Activated naive CD4-positive, alpha-beta T cell treated with anti-CD3 and anti-CD28 coated beads, Interleukin-2, amount 50 U/mL, for 16 hours (primary cell): ENCODE results near the gene CSTB.

ENCODE experiments used
- DNase-seq: peaks from one replicate; pipeline ENCODE4 v3.0.0-alpha.2; 2020

CSTB gene

GRCh38 chr21:43726686-43727518 lies 49.2 kb downstream of the CSTB start:
- DNase-seq = no peak
